Measurements from ENCODE around the gene B4GALT1.

DNA sequence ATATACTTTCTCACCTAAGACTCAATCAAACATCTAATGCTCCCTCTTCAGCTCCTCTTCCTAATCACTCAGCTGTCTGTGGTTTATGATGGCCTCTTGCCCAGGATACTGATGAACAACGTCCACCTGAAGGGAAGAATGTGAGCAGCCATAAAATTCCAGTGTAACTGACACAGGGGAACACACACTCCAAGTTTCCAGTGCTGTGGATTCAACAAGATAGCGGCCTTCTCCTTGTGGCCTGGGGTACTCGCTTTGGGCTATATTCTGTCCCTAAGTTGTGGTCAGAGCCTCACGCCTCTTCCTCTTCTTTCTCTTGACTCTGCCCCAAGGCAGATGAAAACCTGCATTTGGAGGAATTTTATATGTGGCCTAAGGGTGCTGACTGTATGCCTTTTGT lies 11.7 kb downstream of the B4GALT1 start:
- TF ChIP-seq EZH2 (IDR thresholded peaks at IDR 0.05; ENCODE audit: insufficient read depth, poor library complexity, severe bottlenecking) (no peak), EZH2phosphoT487 (IDR thresholded peaks at IDR 0.05; ENCODE audit: insufficient read depth, low read depth) (no peak)
